Erythroblast (primary cell): ENCODE results near the gene ASB8.

Experiments used
- GATA1 ChIP-seq: IDR thresholded peaks from 2 replicates; pipeline ENCODE4 v1.6.1; 2011; ENCODE audit warnings: low read depth, mild to moderate bottlenecking, control low read depth, low read length, moderate library complexity
- POLR2A ChIP-seq: IDR thresholded peaks from 2 replicates; pipeline ENCODE4 v1.6.1; 2011; ENCODE audit warnings: mild to moderate bottlenecking, low read length

GRCh38 chr12:48175613-48176416 lies 18.5 kb upstream of the ASB8 start:
- TF ChIP-seq POLR2A (no peak), GATA1 (no peak)
